ENCODE measurements around the gene P2RY2. TPM values are rescaled to one million over a fixed set of nuclear protein-coding genes. Genes with fewer than 3 reads are reported as not detected.

P2RY2 gene
- total RNA-seq, 2 experiments from 2014 or later = not detected

- Histone ChIP-seq H3K79me2 (ENCODE audit: insufficient read depth, low read depth, low read length) (no peaks in the 10 kb centered on the region), H3K36me3 (ENCODE audit: insufficient read depth, low read length) (no peaks in the 10 kb centered on the region), H3K27ac (ENCODE audit: low read depth, low read length, poor library complexity, severe bottlenecking) (no peak overlapping the region), H2AFZ (ENCODE audit: low read length) (no peak overlapping the region), H3K9me2 (ENCODE audit: insufficient read depth, low read length) (no peaks in the 10 kb centered on the region), H3K4me1 (ENCODE audit: insufficient read depth, low read length, poor library complexity, severe bottlenecking) (peaks cover 2% of the 10 kb centered on the region), H3K4me3 (ENCODE audit: low read depth, low read length, poor library complexity, severe bottlenecking) (no peak overlapping the region), H3K4me2 (ENCODE audit: low read length) (no peak overlapping the region), H3K9me3 (ENCODE audit: low read length) (no peaks in the 10 kb centered on the region), H4K20me1 (ENCODE audit: insufficient read depth, low read length) (no peaks in the 10 kb centered on the region)
- BruUV-seq (replicated peaks) = no TSS peak
- DNase-seq (ENCODE audit: low spot score) = no peak
- intact Hi-C loops (cut with micrococcal nuclease; ENCODE audit: unreplicated experiment) = no loop called here
- ChIA-PET POLR2A (no interaction called here), CTCF (ENCODE audit: unreplicated experiment) (no interaction called here)
- TF ChIP-seq CTCF (conservative IDR thresholded peaks at IDR 0.05; ENCODE audit: low read length) = no peak
- no peak for TF ChIP-seq EZH2phosphoT487 (IDR thresholded peaks at IDR 0.05; ENCODE audit: borderline replicate concordance, low read depth, low read length)
Measured at GRCh38 chr11:73219396-73220285, 1.6 kb downstream of the P2RY2 start.

GRCh38 chr11:73221451-73221850, 3.4 kb downstream of the P2RY2 start:
- no peak overlapping the region for H3K4me2 ChIP-seq (ENCODE audit: low read length)
- no peaks in the 10 kb centered on the region for H3K36me3 ChIP-seq (ENCODE audit: insufficient read depth, low read length)
- CTCF ChIA-PET (ENCODE audit: unreplicated experiment) = no interaction called here
- no peak overlapping the region for H2AFZ ChIP-seq (ENCODE audit: low read length)
- DNase-seq (ENCODE audit: low spot score) = no peak
- TF ChIP-seq CTCF (conservative IDR thresholded peaks at IDR 0.05; ENCODE audit: low read length) = no peak
- TF ChIP-seq EZH2phosphoT487 (IDR thresholded peaks at IDR 0.05; ENCODE audit: borderline replicate concordance, low read depth, low read length) = no peak
- no peaks in the 10 kb centered on the region for H3K9me3 ChIP-seq (ENCODE audit: low read length)
- H3K4me3 ChIP-seq (ENCODE audit: low read depth, low read length, poor library complexity, severe bottlenecking) = no peak overlapping the region
- H3K4me1 ChIP-seq (ENCODE audit: insufficient read depth, low read length, poor library complexity, severe bottlenecking) = no peaks in the 10 kb centered on the region
- intact Hi-C loops (cut with micrococcal nuclease; ENCODE audit: unreplicated experiment) = no loop called here
- no peaks in the 10 kb centered on the region for H3K9me2 ChIP-seq (ENCODE audit: insufficient read depth, low read length)
- H4K20me1 ChIP-seq (ENCODE audit: insufficient read depth, low read length) = no peaks in the 10 kb centered on the region
- POLR2A ChIA-PET = no interaction called here
- H3K27ac ChIP-seq (ENCODE audit: low read depth, low read length, poor library complexity, severe bottlenecking) = no peak overlapping the region
- H3K79me2 ChIP-seq (ENCODE audit: insufficient read depth, low read depth, low read length) = no peaks in the 10 kb centered on the region
- BruUV-seq (replicated peaks) = no TSS peak

GRCh38 chr11:73221996-73222395, 3.9 kb downstream of the P2RY2 start:
- no TSS peak for BruUV-seq (replicated peaks)
- CTCF ChIA-PET (ENCODE audit: unreplicated experiment) = no interaction called here
- TF ChIP-seq EZH2phosphoT487 (IDR thresholded peaks at IDR 0.05; ENCODE audit: borderline replicate concordance, low read depth, low read length) = no peak
- H3K36me3 ChIP-seq (ENCODE audit: insufficient read depth, low read length) = no peaks in the 10 kb centered on the region
- DNase-seq (ENCODE audit: low spot score) = no peak
- H3K4me3 ChIP-seq (ENCODE audit: low read depth, low read length, poor library complexity, severe bottlenecking) = no peak overlapping the region
- no peaks in the 10 kb centered on the region for H4K20me1 ChIP-seq (ENCODE audit: insufficient read depth, low read length)
- no peaks in the 10 kb centered on the region for H3K9me3 ChIP-seq (ENCODE audit: low read length)
- H3K79me2 ChIP-seq (ENCODE audit: insufficient read depth, low read depth, low read length) = no peaks in the 10 kb centered on the region
- H3K9me2 ChIP-seq (ENCODE audit: insufficient read depth, low read length) = no peaks in the 10 kb centered on the region
- no peak overlapping the region for H2AFZ ChIP-seq (ENCODE audit: low read length)
- POLR2A ChIA-PET = no interaction called here
- intact Hi-C loops (cut with micrococcal nuclease; ENCODE audit: unreplicated experiment) = no loop called here
- no peaks in the 10 kb centered on the region for H3K4me1 ChIP-seq (ENCODE audit: insufficient read depth, low read length, poor library complexity, severe bottlenecking)
- H3K27ac ChIP-seq (ENCODE audit: low read depth, low read length, poor library complexity, severe bottlenecking) = no peak overlapping the region
- H3K4me2 ChIP-seq (ENCODE audit: low read length) = no peak overlapping the region

All from OCI-LY7 (cell line).